Raji (cell line): ENCODE measurements around the gene CRLF3.

ENCODE experiments used
- POLR2A ChIP-seq: IDR thresholded peaks from 2 replicates; pipeline ENCODE4 v1.6.1; 2011; ENCODE audit warnings: low read depth, low read length, control low read depth; ENCODE audit not compliant: insufficient read depth

CRLF3 gene

DNA sequence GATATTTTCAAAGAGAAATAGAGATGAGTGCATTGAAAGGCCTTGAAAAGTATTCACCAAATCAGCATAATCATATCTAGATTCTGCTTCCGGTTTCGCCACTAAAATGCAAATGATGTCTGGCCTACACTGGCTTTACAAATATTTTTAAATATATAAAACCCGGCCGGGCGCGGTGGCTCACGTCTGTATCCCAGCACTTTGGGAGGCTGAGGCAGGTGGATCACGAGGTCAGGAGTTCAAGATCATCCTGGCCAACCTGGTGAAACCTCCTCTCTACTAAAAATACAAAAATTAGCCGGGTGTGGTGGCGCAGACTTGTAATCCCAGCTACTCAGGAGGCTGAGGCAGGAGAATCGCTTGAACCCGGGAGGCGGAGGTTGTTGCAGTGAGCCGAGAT, 1.6 kb downstream of the CRLF3 start:
- TF ChIP-seq POLR2A, result peak; percentile 43; the same call in 1 of the 2 replicates

DNA sequence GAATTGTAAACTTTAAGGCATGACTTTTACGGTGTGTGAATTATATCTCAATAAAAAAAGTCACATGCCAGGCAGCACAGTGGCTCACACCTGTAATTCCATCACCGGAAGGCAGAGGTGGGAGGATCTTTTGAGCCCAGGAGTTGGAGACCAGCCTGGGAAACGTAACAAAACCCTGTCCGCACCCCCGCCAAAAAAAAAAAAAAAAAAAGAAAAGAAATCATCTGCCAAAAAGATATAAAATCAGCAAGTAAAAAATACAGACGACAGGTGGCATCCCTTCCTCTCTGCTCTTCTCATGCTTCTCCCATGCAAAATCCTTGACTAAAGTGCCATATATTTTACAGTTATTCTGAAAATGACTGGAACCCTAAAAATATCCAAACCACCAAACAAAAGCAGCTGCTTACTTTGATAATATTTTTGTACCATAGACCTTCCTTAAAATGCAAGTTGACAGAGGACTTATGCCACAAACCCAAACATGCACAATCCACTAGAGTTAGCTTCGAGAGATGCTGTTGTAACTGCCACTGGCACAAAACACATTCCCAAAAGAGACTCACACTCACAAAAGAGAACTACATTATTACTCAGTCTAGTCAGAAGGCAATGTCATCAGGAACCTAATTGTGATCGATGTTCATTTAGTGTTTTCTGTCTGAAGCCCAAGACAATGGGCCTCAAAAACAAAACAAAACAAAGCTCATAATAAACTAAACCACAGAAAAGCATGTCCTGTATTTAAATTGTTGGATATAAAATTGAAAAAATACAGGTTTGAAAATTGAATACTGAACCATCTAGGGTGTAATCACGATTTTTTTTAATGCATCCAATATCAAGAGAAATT, 2.4 kb downstream of the CRLF3 start:
- no peak for TF ChIP-seq POLR2A

DNA sequence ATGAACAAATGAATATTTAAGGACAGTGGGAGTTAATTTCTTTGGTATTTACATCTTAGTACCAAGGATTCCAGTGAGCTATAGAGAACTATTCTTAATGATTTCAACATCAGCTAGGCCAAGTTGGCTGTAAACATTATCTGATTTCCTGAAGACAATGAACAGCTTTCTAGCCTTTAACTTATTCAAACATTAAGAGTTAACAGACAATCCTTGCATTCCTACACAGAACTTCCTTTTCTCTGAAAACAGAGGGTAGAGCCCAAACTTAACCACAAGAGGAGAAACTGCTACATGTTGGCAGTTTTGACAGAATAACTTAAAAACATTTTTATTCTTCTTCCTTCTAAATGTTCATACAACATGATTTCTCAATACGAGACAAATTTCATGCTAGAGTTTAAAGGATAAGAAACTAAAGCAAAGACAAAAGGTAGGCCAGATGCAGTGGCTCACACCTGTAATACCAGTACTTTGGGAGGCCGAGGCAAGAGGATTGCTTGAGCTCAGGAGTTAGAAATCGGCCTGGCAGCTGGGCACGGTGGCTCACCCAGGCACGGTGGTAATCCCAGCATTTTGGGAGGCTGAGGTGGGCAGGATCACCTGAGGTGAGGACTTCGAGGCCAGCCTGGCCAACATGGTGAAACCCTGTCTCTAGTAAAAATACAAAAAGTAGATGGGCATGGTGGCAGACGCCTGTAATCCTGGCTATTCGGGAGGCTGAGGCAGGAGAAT, 4.4 kb downstream of the CRLF3 start:
- TF ChIP-seq POLR2A, result no peak

DNA sequence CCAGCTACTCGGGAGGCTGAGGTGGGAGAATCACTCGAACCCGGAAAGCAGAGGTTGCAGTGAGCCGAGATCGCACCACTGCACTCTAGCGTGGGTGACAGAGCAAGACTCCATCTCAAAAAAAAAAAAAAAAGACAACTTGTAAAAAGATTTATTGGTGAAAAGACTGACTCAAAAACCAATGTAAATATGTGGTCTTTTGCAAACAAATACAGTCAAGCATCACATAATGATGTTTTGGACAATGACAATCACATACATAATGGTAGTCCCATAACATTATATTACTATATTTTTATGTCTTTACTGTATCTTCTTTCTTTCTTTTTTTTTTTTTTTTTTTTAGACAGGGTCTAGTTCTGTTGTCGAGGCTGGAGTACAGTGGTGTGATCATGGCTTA, 8.3 kb downstream of the CRLF3 start:
- no peak for TF ChIP-seq POLR2A

DNA sequence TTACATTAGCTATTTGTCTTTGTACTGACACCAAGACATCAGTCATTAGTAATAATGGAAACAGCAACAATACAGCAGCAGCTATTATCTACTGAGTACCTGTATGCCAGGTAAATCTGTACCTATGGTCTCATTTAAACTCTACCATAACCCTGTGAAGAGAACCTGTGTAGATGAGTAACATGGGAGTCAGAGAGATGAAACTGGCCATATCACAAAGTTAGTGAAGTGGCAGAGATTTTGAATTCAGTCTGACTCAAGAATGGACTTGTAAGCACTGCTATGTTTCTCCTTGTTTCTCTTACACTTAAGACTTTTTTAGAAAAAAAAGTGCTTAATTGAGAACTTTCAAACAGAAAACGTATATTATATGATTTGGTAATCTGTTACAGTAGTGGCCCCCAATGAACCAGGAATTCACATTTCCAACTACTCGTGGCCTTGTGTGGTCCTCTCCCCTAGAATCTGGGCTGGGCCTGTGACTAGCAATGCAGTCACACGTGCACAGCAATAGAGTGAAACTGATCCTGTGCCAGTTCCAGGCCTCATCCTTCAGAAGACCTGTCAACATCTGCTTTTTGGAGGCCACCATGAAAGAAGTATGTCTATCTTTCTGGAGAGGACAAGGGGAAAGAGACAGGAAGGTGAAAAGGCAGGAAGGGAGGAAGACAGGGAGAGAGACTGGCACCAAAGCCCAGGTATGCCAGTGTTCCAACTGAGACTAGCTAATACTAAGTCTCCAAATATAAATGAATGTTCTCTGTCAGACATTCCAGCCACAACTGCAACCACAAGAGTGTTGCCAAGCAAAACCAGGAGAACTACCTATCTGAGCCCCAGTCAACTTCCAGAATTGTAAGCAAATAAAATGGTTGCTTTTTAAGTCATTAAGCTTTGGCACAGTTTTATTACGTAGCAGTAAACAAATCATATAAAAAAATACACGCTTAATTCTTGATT, 12.0 kb downstream of the CRLF3 start:
- no peak for TF ChIP-seq POLR2A

DNA sequence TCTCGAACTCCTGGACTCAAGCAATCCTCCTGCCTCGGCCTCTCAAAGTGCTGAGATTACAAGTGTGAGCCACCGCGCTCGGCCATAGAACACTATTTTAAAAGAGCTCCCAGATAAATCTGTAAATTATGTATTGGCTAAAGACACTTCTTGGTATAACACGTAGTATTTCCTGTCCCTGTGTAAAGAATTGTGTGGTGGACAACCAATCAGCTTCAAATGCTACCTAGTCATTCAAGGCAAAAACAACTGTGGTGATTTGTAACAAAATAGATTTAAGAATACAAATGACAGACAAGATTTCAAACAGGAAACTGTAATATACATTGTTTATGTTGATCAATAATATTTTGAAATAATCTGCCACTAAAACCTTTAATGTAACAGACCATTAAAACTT, 14.6 kb downstream of the CRLF3 start:
- TF ChIP-seq POLR2A, result no peak

DNA sequence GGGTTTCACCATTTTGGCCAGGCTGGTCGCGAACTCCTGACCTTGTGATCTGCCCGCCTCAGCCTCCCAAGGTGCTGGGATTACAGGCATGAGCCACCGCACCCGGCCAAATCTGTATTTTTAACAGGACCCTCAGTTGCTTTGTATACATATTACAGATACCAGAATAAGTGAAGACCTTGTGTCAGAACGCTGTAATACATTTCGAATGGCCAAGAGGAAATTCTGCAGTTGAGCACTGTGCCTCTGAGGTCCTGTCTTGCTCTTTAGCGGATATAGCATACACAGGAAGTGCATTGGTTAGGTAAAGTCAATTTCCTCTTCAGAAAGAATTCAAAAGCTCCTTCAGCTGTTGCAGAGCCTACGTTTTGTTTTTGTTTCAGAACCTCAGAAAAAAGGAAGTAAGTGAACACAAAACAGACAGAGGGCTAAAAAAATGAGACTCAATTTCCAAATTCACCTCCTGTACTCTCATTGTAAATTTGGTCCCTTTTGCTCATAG, 15.7 kb downstream of the CRLF3 start:
- peak; percentile 48; the same call in 1 of the 2 replicates for TF ChIP-seq POLR2A

DNA sequence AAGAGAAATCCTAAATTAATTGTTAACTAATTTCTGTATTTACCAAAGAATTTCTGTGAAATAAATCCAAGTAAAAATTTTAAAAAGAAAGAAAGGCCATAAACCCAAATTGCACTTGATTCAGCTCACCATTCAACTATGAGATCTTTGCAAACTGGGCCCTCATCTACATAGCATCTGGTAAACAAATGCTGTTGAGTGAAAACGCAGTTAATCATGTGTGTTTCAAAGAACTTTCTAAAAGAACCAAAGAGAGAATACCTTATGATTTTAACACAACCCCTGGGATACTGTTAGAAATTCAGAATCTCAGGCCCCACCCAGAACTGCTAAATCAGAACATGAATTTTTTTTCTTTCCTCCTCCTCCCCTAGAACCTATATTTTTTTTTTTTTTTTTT, 16.6 kb downstream of the CRLF3 start:
- TF ChIP-seq POLR2A, result no peak

DNA sequence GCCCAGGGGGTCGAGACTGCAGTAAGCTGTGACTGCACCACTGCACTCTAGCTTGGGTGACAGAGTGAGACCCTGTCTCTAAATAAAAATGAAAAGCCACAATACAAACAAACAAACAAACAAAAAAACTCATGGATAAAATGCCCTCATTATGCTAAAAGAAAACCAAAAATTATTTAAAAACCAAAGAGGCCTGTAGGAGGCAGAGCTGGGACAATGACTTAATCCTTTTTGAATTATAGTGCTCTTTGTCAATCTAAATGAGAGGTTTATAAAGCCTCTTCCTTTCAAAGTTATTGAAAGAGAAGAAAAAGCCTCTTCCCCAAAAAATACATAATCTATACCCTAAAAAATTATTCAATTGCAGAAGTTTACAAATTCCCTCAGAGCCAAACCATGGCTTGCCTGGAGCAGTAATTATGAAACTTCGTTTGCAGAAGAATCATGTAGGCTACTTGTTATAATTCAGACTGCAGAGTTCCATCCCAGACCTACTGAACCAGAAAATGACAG, 18.5 kb downstream of the CRLF3 start:
- no peak for TF ChIP-seq POLR2A

DNA sequence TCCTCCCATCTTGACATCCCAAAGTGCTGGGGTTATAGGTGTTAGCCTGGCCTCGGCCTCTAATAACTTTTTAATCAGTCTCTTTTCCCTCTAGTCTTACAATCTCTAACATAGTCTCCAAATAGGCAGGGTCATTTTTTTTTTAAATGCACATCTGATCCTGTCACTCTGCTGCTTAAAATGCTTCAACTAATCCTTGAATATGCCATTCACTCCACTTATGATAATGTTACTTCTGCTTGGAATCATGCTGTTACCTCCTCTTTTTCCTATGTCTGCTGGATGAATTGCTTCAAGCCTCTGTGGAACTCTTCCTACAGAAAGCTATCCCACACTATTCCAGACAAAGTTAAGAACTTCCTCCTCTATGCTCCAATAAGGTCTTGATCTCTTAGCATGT, 22.8 kb downstream of the CRLF3 start:
- TF ChIP-seq POLR2A, result no peak

DNA sequence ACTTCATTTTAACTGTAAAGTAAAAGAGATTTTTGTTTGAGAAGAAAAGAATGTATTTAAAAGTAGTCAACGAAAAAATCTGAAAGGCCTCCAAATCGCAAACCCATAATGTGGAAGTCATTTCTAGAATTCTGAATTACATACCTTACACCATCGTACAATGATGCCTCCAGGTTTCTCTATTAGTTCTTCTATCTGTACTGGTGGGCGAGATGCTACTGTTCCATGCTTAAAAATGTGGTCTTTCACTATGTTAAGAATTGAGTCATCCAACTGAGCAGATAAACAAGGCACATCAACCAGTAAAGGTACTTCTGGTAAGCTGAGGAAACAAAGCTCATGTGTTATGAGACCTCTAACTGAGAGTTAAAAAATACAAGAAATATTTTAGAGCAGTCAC, 28.5 kb downstream of the CRLF3 start:
- no peak for TF ChIP-seq POLR2A

DNA sequence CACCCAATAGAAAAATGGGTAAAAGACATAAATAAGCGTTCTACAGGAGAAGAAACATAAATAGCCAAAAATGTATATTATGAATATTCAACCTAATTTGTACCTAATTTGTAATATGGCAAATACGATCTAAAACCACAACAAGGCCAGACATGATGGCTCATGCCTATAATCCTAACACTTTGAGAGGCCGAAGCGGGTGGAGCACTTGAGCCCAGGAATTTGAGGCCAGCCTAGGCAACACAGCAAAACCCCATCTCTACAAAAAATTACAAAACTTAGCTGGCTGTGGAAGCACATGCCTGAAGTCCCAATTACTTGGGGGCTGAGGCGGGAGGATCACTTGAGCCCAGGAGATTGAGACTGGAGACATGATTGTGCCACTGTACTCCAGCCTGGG, 30.1 kb downstream of the CRLF3 start:
- TF ChIP-seq POLR2A, result no peak

DNA sequence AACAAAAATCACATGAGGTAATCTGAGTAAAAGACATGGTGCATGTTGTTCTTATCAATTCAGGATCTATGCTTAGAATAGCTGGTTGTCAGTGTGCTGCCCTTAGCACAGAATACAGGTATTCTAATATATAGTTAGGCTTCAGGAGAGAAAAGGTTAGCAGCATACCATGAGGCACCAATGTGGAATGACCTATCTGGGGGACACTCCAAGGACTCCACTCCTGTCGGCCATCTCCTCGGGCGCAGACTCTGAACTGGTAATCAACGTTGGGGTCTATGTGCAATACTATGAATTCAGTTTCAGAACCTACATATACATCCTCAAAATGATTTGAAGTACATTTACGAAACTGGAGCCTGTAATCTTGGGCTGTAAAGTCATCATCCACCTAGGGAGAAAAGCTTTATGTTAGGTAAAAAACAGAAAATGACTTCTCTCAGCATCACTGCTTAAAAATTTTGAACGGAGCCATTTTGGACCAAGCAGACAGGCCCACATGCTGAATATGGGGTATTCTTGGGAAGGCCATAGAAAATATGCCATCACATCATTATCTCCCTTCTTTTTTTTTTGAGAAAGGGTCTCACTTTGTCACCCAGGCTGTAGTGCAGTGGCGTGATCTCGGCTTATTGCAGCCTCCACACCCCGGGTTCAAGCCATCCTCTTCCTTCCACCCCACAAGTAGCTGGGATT, 31.1 kb downstream of the CRLF3 start:
- no peak for TF ChIP-seq POLR2A

DNA sequence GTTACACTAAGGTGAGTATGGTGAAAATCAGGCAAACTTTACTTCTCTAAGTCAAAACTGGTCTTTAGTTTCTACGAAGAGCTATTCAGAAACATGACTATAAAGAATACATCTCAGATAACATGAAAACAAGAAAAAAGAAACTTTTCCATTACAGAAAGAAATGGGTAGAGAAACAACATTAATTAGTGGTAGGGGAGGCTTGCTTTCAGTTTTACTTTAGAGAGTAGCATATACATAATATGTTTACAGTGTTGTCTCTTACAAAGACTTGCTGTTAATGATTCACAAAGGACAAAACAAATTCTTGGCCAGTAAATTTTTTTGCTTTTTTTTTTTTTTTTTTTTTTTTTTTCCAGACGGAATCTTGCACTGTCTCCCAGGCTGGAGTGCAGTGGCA, 34.2 kb downstream of the CRLF3 start:
- TF ChIP-seq POLR2A, result no peak
